Epithelial cell of proximal tubule (primary cell): ENCODE measurements around the gene RPS27. TPM values are rescaled to one million over a fixed set of nuclear protein-coding genes. Genes with fewer than 3 reads are reported as not detected.
"Not testable (repeated sequence)": the region's sequence is repeated elsewhere in the genome, so short reads cannot be mapped to it uniquely, and the experiment has no call there.

Experiments
- DNase-seq: peaks from one replicate; pipeline ENCODE4 v3.0.0-alpha.2; 2011; ENCODE audit warnings: low read depth
- H3K4me3 ChIP-seq: 2 replicates; pipeline ENCODE4 v1.5.1; 2011; ENCODE audit warnings: low read depth, mild to moderate bottlenecking, low read length
- CTCF ChIP-seq: conservative IDR thresholded peaks from 2 replicates; pipeline ENCODE4 v1.5.1; 2012; ENCODE audit warnings: low read depth, mild to moderate bottlenecking, low read length
- total RNA-seq: library from RNA; depleted of rRNA; stranded (reverse); fragments of >200 nt; gene quantifications from 2 replicates; pipeline ENCODE4 v1.2.3, GENCODE V29; 2015

Gene RPS27
- total RNA-seq, 1 donor from 2014 or later: 2,488 TPM

DNA sequence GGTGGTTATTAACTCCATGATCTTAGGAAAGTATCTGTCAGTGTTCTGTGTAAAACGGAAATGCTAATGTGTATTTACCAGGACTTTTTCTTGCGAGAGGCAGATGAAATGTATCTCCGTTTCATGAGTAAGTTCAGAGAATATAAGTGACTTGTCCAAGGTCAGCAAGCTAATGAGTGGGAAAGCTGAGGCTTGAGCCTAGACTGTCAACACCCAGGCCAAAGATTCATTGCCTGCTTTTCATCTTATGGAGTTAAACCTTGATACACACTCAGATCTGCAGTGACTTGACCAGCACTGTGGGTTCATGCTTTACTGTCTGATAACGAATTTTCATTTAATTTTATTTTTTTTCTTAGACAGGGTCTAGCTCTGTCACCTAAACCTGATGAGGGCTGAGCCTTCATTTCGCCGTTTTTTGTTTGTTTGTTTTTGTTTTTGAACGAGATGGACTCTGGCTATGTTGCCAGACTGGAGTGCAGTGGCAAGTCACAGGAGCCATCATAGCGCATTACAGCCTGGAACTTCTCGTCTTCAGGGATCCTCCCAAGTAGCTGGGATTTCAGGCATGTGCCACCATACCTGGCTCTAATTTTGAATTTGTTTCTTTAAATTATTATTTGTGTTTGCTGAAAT, 12.2 kb upstream of the RPS27 start:
- H3K4me3 ChIP-seq: peak overlapping the region; percentile 85
- DNase-seq: no peak
- TF ChIP-seq CTCF: no peak

GRCh38 chr1:153979091-153979490, 11.5 kb upstream of the RPS27 start:
- DNase-seq, H3K4me3 ChIP-seq: not testable (repeated sequence)

DNA sequence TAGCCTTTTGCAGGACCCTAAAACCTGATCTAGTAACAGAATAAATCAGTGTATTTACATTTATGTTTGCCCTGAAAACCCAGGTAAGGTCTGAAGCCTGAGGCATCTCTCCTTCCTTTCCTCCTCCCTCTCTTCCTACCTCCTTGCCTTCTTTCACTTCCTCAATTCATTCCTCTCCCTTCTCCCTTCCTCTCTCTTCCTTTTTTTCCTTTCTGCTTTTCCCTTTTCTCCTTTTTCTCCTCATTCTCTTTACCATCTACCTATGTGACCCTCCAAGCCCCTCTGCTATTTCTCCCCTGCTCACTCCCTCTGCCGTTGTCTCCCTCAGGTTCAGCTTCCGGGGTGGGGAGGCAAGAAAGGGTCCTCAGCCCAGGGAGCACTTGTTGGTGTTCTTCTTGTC, 8.8 kb upstream of the RPS27 start:
- H3K4me3 ChIP-seq, DNase-seq: not testable (repeated sequence)

GRCh38 chr1:153984123-153984894, 6.3 kb upstream of the RPS27 start:
- peak overlapping the region; percentile 77 for H3K4me3 ChIP-seq
- no peak for DNase-seq
- no peak for TF ChIP-seq CTCF

DNA sequence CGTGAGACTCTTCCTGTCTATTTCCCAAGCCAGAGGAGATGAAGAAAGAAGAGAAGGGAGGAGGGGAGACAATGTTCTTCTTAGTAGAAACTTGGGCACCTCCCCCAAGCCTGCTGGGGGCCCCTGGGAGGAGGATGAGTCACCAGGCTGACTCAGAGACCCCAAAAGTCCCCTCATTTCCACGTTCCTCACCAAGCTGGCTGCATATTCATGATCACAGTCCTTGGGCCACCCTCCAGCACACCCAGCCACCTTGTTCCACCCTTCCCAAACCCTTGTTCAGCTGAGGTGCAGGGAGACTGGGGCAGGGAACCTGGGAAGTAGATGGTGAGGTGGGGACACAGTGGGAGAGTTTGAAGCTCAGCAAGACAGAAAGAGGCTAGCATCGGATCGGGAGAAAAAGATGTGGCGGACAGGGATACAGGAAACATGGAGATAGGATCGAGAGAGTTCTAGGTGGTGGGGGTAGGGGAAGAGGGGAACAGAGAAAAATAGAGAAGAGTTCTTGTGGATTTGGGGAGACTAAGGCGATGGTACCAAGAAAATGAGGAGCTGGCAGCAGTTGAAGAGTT, 5.1 kb upstream of the RPS27 start:
- peak overlapping the region; percentile 77 for H3K4me3 ChIP-seq
- peak; percentile 44 for DNase-seq
- no peak for TF ChIP-seq CTCF

GRCh38 chr1:153985941-153986761, 4.4 kb upstream of the RPS27 start, which contains the start of gene RAB13:
TSS of gene RAB13 (minus strand) at chr1:153986339. CDS start at chr1:153986236, 103 bp downstream.
- TF ChIP-seq CTCF: no peak
- DNase-seq: no peak
- H3K4me3 ChIP-seq: peak within 1 kb of the TSS; percentile 77

- DNase-seq: no peak
- H3K4me3 ChIP-seq: no peak overlapping the region
- no peak for TF ChIP-seq CTCF
Observed at GRCh38 chr1:153987621-153988020, 2.9 kb upstream of the RPS27 start.
